ENCODE measurements around the gene ZC3H12C.

DNA sequence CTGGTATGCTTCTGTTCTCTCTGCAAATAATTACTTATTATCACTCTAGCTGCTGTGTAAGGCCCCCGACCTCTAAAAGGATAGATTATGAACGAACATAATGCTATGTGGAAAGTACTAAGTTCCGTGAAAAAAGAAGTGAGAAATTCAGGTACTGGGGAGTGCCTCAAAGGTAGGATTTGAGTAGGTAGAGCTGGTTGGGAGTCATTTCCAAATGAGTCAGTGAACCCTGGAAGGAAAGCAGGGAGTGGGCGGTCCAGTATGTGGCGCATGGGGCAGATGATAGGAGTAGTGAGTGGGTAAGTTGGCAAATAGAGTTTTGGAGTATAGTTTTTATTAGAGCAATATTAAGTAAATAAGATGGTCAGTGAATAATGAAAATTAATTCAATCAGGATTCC, 2.4 kb downstream of the ZC3H12C start:
- TF ChIP-seq, protein P1, sequence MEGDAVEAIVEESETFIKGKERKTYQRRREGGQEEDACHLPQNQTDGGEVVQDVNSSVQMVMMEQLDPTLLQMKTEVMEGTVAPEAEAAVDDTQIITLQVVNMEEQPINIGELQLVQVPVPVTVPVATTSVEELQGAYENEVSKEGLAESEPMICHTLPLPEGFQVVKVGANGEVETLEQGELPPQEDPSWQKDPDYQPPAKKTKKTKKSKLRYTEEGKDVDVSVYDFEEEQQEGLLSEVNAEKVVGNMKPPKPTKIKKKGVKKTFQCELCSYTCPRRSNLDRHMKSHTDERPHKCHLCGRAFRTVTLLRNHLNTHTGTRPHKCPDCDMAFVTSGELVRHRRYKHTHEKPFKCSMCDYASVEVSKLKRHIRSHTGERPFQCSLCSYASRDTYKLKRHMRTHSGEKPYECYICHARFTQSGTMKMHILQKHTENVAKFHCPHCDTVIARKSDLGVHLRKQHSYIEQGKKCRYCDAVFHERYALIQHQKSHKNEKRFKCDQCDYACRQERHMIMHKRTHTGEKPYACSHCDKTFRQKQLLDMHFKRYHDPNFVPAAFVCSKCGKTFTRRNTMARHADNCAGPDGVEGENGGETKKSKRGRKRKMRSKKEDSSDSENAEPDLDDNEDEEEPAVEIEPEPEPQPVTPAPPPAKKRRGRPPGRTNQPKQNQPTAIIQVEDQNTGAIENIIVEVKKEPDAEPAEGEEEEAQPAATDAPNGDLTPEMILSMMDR (IDR thresholded peaks at IDR 0.05; ENCODE audit: low read length), result no peak
- TF ChIP-seq EZH2 (IDR thresholded peaks at IDR 0.05; ENCODE audit: borderline replicate concordance, low read length), result no peak

All from OCI-LY1 (cell line).